ENCODE results near the gene CELSR2. TPM values are rescaled to one million over a fixed set of nuclear protein-coding genes. Genes with fewer than 3 reads are reported as not detected.
A peak's percentile ranks its signal among the peaks of the same experiment; 100 is the strongest.

CELSR2 gene
- total RNA-seq, 1 donor from 2014 or later = 1.1 TPM

DNA sequence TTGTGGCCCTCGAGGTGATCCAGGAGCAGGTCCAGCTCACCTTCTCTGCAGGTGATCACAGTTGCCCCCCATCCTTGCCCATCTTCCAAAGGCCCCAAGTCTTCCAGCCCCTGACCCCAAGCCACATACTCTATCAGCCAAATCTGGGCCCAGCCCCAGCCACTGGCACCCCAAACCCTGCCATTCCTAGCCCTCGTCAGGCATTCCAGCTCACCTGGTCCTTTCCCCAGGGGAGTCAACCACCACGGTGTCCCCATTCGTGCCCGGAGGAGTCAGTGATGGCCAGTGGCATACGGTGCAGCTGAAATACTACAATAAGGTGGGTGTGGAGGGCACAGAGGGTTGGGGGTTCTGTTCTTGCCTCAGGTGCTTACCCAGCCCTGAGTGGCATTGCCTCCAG is 12.2 kb downstream of the CELSR2 start:
- peaks cover 4% of the 10 kb centered on the region for H3K4me1 Mint-ChIP-seq
- POLR2A ChIA-PET = no interaction called here
- peaks cover 2% of the 10 kb centered on the region for H3K27me3 Mint-ChIP-seq
- intact Hi-C loops (cut with micrococcal nuclease) = no loop called here
- no peak for ATAC-seq (ENCODE audit: low read depth)
- DNase-seq = no peak
- no peak overlapping the region for H3K4me3 Mint-ChIP-seq
- no peaks in the 10 kb centered on the region for H3K9me3 Mint-ChIP-seq
- H3K36me3 Mint-ChIP-seq (ENCODE audit: low read depth) = no peaks in the 10 kb centered on the region
- CTCF ChIA-PET = no interaction called here
- H3K27ac Mint-ChIP-seq = no peak overlapping the region
- TF ChIP-seq, protein P1, sequence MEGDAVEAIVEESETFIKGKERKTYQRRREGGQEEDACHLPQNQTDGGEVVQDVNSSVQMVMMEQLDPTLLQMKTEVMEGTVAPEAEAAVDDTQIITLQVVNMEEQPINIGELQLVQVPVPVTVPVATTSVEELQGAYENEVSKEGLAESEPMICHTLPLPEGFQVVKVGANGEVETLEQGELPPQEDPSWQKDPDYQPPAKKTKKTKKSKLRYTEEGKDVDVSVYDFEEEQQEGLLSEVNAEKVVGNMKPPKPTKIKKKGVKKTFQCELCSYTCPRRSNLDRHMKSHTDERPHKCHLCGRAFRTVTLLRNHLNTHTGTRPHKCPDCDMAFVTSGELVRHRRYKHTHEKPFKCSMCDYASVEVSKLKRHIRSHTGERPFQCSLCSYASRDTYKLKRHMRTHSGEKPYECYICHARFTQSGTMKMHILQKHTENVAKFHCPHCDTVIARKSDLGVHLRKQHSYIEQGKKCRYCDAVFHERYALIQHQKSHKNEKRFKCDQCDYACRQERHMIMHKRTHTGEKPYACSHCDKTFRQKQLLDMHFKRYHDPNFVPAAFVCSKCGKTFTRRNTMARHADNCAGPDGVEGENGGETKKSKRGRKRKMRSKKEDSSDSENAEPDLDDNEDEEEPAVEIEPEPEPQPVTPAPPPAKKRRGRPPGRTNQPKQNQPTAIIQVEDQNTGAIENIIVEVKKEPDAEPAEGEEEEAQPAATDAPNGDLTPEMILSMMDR (IDR thresholded peaks at IDR 0.05) = no peak

DNA sequence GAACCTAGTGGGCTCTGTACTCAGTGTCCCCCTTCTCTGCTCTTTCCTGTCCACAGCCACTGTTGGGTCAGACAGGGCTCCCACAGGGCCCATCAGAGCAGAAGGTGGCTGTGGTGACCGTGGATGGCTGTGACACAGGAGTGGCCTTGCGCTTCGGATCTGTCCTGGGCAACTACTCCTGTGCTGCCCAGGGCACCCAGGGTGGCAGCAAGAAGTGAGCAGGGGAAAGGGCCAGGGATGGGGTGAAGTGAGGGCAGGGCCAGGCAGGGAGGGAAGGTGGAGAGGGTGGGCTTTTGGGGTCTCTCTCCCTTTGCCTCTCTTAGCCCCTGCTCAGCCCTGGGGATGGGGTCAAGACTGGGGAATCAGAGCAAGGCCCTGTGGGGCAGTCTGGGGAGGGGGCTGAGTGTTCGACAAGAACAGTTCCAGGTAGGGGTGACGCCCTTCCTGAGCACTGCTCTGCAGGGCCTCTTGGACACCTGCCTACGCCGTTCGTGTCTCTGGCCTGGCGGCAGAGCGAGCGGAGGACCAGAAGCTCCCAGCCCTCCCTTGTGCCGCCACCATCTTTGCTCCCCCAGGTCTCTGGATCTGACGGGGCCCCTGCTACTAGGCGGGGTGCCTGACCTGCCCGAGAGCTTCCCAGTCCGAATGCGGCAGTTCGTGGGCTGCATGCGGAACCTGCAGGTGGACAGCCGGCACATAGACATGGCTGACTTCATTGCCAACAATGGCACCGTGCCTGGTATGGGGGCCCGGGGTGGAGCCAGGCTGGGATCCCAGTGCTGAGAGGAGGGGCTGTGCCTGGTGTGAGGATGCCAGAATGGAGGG is 13.1 kb downstream of the CELSR2 start:
- Mint-ChIP-seq H3K36me3 (ENCODE audit: low read depth) (no peaks in the 10 kb centered on the region), H3K4me3 (no peak overlapping the region), H3K9me3 (no peaks in the 10 kb centered on the region), H3K27ac (no peak overlapping the region), H3K4me1 (peaks cover 4% of the 10 kb centered on the region), H3K27me3 (peaks cover 2% of the 10 kb centered on the region)
- ChIA-PET POLR2A (no interaction called here), CTCF (interaction anchor here (1.8 kb wide), 1 partner anchor 9 kb away, joined by 4 read pairs; no protein-coding TSS in a partner anchor)
- TF ChIP-seq, protein P1 (IDR thresholded peaks at IDR 0.05) = no peak
- intact Hi-C loops (cut with micrococcal nuclease) = loop anchor here (1.0 kb wide), 4 partner anchors 21 to 270 kb away; partner anchors contain the start of gene PSRC1
- ATAC-seq (ENCODE audit: low read depth) (no peak), DNase-seq (no peak)

GRCh38 chr1:109263234-109263596 is 13.9 kb downstream of the CELSR2 start:
- H3K9me3 Mint-ChIP-seq = no peaks in the 10 kb centered on the region
- no peak overlapping the region for H3K4me3 Mint-ChIP-seq
- ChIA-PET POLR2A (no interaction called here), CTCF (interaction anchor here (1.1 to 1.8 kb wide), 2 partner anchors 10 to 270 kb away, joined by 4 to 5 read pairs; no protein-coding TSS in a partner anchor)
- H3K4me1 Mint-ChIP-seq = peaks cover 4% of the 10 kb centered on the region
- TF ChIP-seq, protein P1 (IDR thresholded peaks at IDR 0.05) = no peak
- DNase-seq (no peak), ATAC-seq (ENCODE audit: low read depth) (no peak)
- no peaks in the 10 kb centered on the region for H3K36me3 Mint-ChIP-seq (ENCODE audit: low read depth)
- peaks cover 2% of the 10 kb centered on the region for H3K27me3 Mint-ChIP-seq
- intact Hi-C loops (cut with micrococcal nuclease) = loop anchor here (1.0 kb wide), 4 partner anchors 20 to 269 kb away; partner anchors contain the start of gene PSRC1
- H3K27ac Mint-ChIP-seq = no peak overlapping the region

DNA sequence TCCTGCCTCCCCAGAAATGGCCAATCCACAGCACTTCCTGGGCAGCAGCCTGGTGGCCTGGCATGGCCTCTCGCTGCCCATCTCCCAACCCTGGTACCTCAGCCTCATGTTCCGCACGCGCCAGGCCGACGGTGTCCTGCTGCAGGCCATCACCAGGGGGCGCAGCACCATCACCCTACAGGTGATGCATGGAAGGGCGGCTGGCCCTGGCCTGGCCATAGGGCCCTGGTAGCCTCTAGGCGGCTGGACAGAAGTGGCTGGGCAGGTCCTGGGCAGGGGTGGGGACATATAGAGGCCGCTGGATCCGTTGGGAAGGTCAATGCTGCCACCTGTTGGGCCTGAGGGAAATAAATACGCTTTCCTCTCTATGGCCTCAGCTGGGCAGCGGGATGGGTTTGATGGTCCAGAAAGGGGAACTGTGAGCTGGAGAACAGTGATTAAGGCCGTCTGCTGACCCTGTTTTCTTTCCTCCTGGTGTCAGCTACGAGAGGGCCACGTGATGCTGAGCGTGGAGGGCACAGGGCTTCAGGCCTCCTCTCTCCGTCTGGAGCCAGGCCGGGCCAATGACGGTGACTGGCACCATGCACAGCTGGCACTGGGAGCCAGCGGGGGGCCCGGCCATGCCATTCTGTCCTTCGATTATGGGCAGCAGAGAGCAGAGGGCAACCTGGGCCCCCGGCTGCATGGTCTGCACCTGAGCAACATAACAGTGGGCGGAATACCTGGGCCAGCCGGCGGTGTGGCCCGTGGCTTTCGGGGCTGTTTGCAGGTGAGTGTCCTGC is 14.4 kb downstream of the CELSR2 start:
- no peak overlapping the region for H3K27ac Mint-ChIP-seq
- H3K36me3 Mint-ChIP-seq (ENCODE audit: low read depth) = no peaks in the 10 kb centered on the region
- DNase-seq (peak; percentile 63), ATAC-seq (ENCODE audit: low read depth) (peak; percentile 97)
- H3K9me3 Mint-ChIP-seq = no peaks in the 10 kb centered on the region
- TF ChIP-seq, protein P1 (IDR thresholded peaks at IDR 0.05) = no peak
- H3K4me1 Mint-ChIP-seq = peaks cover 4% of the 10 kb centered on the region
- H3K27me3 Mint-ChIP-seq = peaks cover 2% of the 10 kb centered on the region
- ChIA-PET POLR2A (no interaction called here), CTCF (interaction anchor here (1.1 to 2.6 kb wide), 5 partner anchors 10 to 269 kb away, joined by 3 to 25 read pairs (median 4); partner anchors contain the start of genes PSRC1 and SORT1)
- no peak overlapping the region for H3K4me3 Mint-ChIP-seq
- intact Hi-C loops (cut with micrococcal nuclease) = loop anchor here (1.0 kb wide), 4 partner anchors 20 to 269 kb away; partner anchors contain the start of gene PSRC1

DNA sequence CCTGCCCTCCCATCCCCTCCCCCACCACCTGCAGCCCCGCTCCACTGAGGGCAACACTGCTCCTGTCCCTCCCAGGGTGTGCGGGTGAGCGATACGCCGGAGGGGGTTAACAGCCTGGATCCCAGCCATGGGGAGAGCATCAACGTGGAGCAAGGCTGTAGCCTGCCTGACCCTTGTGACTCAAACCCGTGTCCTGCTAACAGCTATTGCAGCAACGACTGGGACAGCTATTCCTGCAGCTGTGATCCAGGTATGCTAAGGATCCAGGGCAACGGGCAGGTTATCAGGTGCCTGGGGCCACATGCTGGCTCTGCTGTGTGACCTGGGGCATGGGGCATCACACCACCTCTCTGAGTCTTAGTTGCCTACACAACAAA is 15.0 kb downstream of the CELSR2 start:
- Mint-ChIP-seq H3K27ac (no peak overlapping the region), H3K4me1 (peaks cover 4% of the 10 kb centered on the region), H3K9me3 (no peaks in the 10 kb centered on the region), H3K27me3 (peaks cover 2% of the 10 kb centered on the region), H3K4me3 (no peak overlapping the region), H3K36me3 (ENCODE audit: low read depth) (no peaks in the 10 kb centered on the region)
- intact Hi-C loops (cut with micrococcal nuclease) = no loop called here
- no peak for ATAC-seq (ENCODE audit: low read depth)
- TF ChIP-seq, protein P1 (IDR thresholded peaks at IDR 0.05) = no peak
- no peak for DNase-seq
- ChIA-PET CTCF (interaction anchor here (1.1 to 2.6 kb wide), 6 partner anchors 11 to 268 kb away, joined by 3 to 25 read pairs (median 4); partner anchors contain the start of genes PSRC1 and SORT1), POLR2A (no interaction called here)

All from activated B cell treated with CpG ODN at 0.5 μM for 24 hours (primary cell).